PC-9 (cell line): ENCODE results near the gene NRARP. TPM values are rescaled to one million over a fixed set of nuclear protein-coding genes. Genes with fewer than 3 reads are reported as not detected.

Experiments
- BruUV-seq: library from RNA; stranded (reverse); fragments of 400-500 nt; replicated peaks from 2 replicates; lab custom pipeline; 2021; lab: Mats Ljungman, UMichigan
- CTCF ChIA-PET: fragments of 300-600 bp; sonication (Branson Sonifier 250); formaldehyde crosslinking; loops from one replicate; lab custom pipeline; 2022; ENCODE audit warnings: antibody characterized with exemption; lab: Charles Lee
- POLR2A ChIA-PET: fragments of 300-600 bp; sonication (Branson Sonifier 250); formaldehyde crosslinking; loops from one replicate; lab custom pipeline; 2022; ENCODE audit warnings: antibody characterized with exemption; ENCODE audit not compliant: unreplicated experiment; lab: Charles Lee
- DNase-seq, 2 experiments: peaks; one replicate each; pipeline versions ENCODE4 v3.0.0 to v3.0.0-alpha.2; 2015 to 2022; ENCODE audit warnings: mixed read lengths in 1 of 2
- H2AFZ ChIP-seq: fragments of 200-600 bp; sonication (generic); 2 replicates; pipeline ENCODE4 v1.8.1; 2017; ENCODE audit warnings: antibody characterized with exemption
- H3F3A ChIP-seq: fragments of 200-600 bp; sonication (generic); 2 replicates; pipeline ENCODE4 v1.8.1; 2017; ENCODE audit warnings: antibody characterized with exemption, mild to moderate bottlenecking, low read depth; ENCODE audit not compliant: insufficient read depth
- H3K27ac ChIP-seq: fragments of 200-600 bp; sonication (generic); 2 replicates; pipeline ENCODE4 v1.6.1; 2016; ENCODE audit warnings: mixed run types
- H3K27me3 ChIP-seq: fragments of 200-600 bp; sonication (generic); 2 replicates; pipeline ENCODE4 v1.6.1; 2016; ENCODE audit warnings: low read depth, mixed run types; ENCODE audit not compliant: insufficient read depth
- H3K36me3 ChIP-seq: fragments of 200-600 bp; sonication (generic); 2 replicates; pipeline ENCODE4 v1.6.1; 2016; ENCODE audit warnings: low read depth, mixed run types
- H3K4me1 ChIP-seq: fragments of 200-600 bp; sonication (generic); replicated peaks from 2 replicates; pipeline ENCODE4 v1.6.1; 2016; ENCODE audit warnings: mixed run types; ENCODE audit not compliant: insufficient read depth
- H3K4me2 ChIP-seq: fragments of 200-600 bp; sonication (generic); 2 replicates; pipeline ENCODE4 v1.6.1; 2017; ENCODE audit warnings: mixed run types
- H3K4me3 ChIP-seq: fragments of 200-600 bp; sonication (generic); 2 replicates; pipeline ENCODE4 v1.6.1; 2016; ENCODE audit warnings: mixed run types
- H3K79me2 ChIP-seq: fragments of 200-600 bp; sonication (generic); 2 replicates; pipeline ENCODE4 v1.6.1; 2017; ENCODE audit warnings: low read depth, mixed run types
- H3K9me2 ChIP-seq: fragments of 200-600 bp; sonication (generic); 2 replicates; pipeline ENCODE4 v1.8.1; 2017; ENCODE audit warnings: mild to moderate bottlenecking; ENCODE audit not compliant: insufficient read depth
- H3K9me3 ChIP-seq: fragments of 200-600 bp; sonication (generic); 2 replicates; pipeline ENCODE4 v1.8.1; 2016; ENCODE audit warnings: low read depth; ENCODE audit not compliant: insufficient read depth
- H4K20me1 ChIP-seq: fragments of 200-600 bp; sonication (generic); 2 replicates; pipeline ENCODE4 v1.8.1; 2017; ENCODE audit not compliant: insufficient read depth
- EZH2 ChIP-seq: fragments of 200-600 bp; sonication (generic); IDR thresholded peaks from 2 replicates; pipeline ENCODE4 v1.8.0; 2017; ENCODE audit warnings: antibody characterized with exemption, low read depth
- intact Hi-C: fragments of 100-400 bp; cut with micrococcal nuclease; formaldehyde crosslinking; loops from one replicate; pipeline ENCODE4 v1.10.0; 2022; ENCODE audit not compliant: unreplicated experiment
- total RNA-seq: library from RNA; stranded (reverse); gene quantifications from 2 replicates; pipeline ENCODE4 v1.2.3, GENCODE V29; 2021
- TF ChIP-seq, protein P1 (sequence below): fragments of 200-600 bp; sonication (generic); conservative IDR thresholded peaks from 2 replicates; pipeline ENCODE4 v1.6.1; 2017; ENCODE audit warnings: mixed run types, antibody characterized with exemption, mild to moderate bottlenecking, moderate library complexity

The NRARP gene
- total RNA-seq, 1 experiment from 2014 or later: 20.6 TPM

DNA sequence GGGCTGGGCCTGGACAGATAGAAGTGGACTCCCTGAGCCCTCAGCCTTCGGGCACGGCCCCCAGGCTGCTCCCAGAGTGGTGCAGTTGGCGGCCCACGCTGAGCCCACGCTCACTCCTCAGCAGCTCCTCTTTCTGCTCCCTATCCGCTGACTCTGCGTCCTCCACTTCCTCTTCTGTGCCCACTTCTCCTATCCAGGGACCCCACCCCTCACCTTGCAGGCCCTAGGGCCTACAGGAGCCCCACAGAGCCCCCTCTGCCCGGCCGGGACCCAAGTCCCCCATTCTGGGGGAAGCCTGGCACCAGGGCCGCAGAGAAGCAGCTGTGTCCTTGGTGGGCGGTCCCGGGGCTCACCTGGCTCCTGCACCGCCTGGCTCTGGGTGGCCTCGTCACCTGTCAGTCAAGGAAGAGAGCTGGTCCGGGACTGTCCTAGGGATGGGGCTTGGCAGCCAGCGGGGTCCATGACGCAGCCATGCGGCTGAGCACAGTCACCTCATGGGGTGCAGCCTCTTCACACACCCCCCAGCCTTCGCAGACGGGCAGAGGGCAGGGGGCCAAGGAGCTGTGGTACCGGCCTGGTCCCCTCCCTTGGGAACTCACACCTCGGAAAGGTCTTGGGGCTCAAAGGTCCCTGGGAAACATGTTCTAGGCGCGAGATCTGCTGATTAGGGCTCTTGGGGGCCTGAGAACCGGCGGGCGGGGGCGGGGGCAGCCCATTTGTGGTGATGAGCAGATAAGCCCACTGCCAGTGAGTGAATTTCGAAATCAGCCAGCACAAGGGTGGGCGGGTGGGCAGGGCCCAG is 5.4 kb upstream of the NRARP start:
- peaks cover 20% of the 10 kb centered on the region; the same call in 1 of the 2 replicates for H3F3A ChIP-seq
- TF ChIP-seq, protein P1, sequence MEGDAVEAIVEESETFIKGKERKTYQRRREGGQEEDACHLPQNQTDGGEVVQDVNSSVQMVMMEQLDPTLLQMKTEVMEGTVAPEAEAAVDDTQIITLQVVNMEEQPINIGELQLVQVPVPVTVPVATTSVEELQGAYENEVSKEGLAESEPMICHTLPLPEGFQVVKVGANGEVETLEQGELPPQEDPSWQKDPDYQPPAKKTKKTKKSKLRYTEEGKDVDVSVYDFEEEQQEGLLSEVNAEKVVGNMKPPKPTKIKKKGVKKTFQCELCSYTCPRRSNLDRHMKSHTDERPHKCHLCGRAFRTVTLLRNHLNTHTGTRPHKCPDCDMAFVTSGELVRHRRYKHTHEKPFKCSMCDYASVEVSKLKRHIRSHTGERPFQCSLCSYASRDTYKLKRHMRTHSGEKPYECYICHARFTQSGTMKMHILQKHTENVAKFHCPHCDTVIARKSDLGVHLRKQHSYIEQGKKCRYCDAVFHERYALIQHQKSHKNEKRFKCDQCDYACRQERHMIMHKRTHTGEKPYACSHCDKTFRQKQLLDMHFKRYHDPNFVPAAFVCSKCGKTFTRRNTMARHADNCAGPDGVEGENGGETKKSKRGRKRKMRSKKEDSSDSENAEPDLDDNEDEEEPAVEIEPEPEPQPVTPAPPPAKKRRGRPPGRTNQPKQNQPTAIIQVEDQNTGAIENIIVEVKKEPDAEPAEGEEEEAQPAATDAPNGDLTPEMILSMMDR: no peak
- TF ChIP-seq EZH2: no peak
- peaks cover 38% of the 10 kb centered on the region for H3K4me1 ChIP-seq
- intact Hi-C loops: no loop called here
- H3K4me3 ChIP-seq: no peak overlapping the region
- H2AFZ ChIP-seq: no peak overlapping the region
- no peaks in the 10 kb centered on the region for H4K20me1 ChIP-seq
- BruUV-seq: no TSS peak
- H3K27ac ChIP-seq: no peak overlapping the region
- ChIA-PET POLR2A (no interaction called here), CTCF (no interaction called here)
- no peaks in the 10 kb centered on the region for H3K9me2 ChIP-seq
- no peaks in the 10 kb centered on the region for H3K79me2 ChIP-seq
- H3K4me2 ChIP-seq: no peak overlapping the region
- no peaks in the 10 kb centered on the region for H3K36me3 ChIP-seq
- H3K27me3 ChIP-seq: no peaks in the 10 kb centered on the region
- H3K9me3 ChIP-seq: no peaks in the 10 kb centered on the region
- DNase-seq: no peak

DNA sequence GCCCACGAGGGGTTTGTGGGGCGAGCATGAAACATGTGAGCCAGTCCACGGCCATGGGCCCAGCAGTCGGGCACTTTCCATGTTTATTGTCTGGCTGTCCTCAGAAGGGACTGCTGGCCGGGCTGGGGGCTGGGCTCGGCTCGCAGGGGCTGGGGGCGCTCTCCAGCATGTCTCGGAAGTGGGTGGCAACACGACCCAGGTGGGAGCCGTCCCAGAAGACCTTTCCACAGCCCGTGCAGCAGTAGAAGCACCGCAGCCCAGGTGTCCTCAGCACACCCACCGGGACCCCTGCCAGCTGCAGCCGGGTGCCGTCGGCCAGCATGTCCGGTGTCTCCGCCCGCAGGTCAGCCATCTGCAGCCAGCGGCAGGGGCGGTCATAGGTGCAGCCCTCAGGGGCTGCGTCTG is 4.8 kb upstream of the NRARP start:
- H3K27me3 ChIP-seq: no peaks in the 10 kb centered on the region
- DNase-seq: no peak
- H3K4me1 ChIP-seq: peaks cover 32% of the 10 kb centered on the region
- H2AFZ ChIP-seq: no peak overlapping the region
- H3K79me2 ChIP-seq: no peaks in the 10 kb centered on the region
- ChIA-PET POLR2A (no interaction called here), CTCF (interaction anchor here (0.6 kb wide), 1 partner anchor 10 kb away, joined by 6 read pairs; no protein-coding TSS in a partner anchor)
- BruUV-seq: no TSS peak
- no peaks in the 10 kb centered on the region for H4K20me1 ChIP-seq
- H3K27ac ChIP-seq: no peak overlapping the region
- no peak overlapping the region for H3K4me3 ChIP-seq
- TF ChIP-seq EZH2: no peak
- TF ChIP-seq, protein P1: no peak
- intact Hi-C loops: no loop called here
- no peaks in the 10 kb centered on the region for H3K9me2 ChIP-seq
- no peak overlapping the region for H3K4me2 ChIP-seq
- H3F3A ChIP-seq: peaks cover 20% of the 10 kb centered on the region; the same call in 1 of the 2 replicates
- H3K9me3 ChIP-seq: no peaks in the 10 kb centered on the region
- no peaks in the 10 kb centered on the region for H3K36me3 ChIP-seq

DNA sequence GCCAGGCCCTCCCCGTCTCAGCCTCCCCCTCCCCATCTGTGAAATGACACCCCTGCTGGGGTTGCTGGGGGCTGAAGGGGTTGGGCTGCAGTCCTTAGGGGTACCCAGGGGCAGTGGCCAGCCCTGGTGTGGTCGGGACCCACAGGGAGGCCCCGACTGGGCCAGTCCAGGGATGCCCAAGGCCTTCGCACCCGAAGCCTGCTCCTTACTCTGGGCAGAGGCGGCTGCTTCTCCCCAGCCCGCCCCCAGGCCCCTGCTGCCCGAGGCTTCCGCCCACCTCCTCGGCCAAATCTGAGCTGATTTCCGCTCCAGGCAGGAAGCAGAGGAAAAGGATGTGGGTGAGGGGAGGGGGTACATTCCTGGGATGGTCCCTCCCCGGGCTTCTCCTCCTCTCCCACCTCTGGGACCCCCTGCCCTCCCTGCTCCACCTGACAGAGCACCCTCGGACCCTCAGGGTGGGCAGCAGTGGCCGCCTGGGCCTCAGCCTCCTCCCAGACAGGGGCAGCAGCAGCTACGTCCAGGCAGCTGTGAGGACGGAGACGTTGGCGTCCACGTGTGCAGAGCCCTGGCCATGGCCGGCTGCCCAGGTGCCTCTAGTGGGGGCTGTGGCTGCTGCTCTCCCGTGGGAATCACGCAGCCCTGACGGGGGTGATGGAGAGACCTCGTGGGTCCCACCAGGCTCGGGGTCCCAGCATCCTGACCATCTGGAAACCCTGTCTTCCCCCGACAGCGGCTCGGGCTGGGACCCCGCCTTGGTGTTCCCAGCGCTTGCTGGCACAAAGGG is 4.2 kb upstream of the NRARP start:
- H2AFZ ChIP-seq: no peak overlapping the region
- CTCF ChIA-PET: interaction anchor here (0.6 kb wide), 2 partner anchors 11 to 229 kb away, joined by 4 to 6 read pairs; no protein-coding TSS in a partner anchor

More for the DNA sequence above, 4.2 kb upstream of the NRARP start:
- Histone ChIP-seq H3F3A (peaks cover 23% of the 10 kb centered on the region; the same call in 1 of the 2 replicates), H3K36me3 (no peaks in the 10 kb centered on the region), H3K27me3 (no peaks in the 10 kb centered on the region), H4K20me1 (no peaks in the 10 kb centered on the region), H3K4me3 (no peak overlapping the region), H3K27ac (no peak overlapping the region), H3K9me3 (no peaks in the 10 kb centered on the region), H3K4me2 (no peak overlapping the region), H3K4me1 (peaks cover 28% of the 10 kb centered on the region), H3K9me2 (no peaks in the 10 kb centered on the region), H3K79me2 (no peaks in the 10 kb centered on the region)
- DNase-seq: no peak
- TF ChIP-seq EZH2: no peak
- TF ChIP-seq, protein P1: no peak
- intact Hi-C loops: no loop called here
- no TSS peak for BruUV-seq
- POLR2A ChIA-PET: no interaction called here
